IPS DF 4.7 (cell line): ENCODE measurements around the gene TTC3.

Experiments used
- DNase-seq: peaks from one replicate; pipeline ENCODE4 v3.0.0-alpha.2; 2013; ENCODE audit warnings: low spot score; ENCODE audit errors: extremely low read depth

Gene TTC3

GRCh38 chr21:37059181-37059580 is 13.9 kb upstream of the TTC3 start:
- DNase-seq = no peak

GRCh38 chr21:37060296-37060695 is 12.8 kb upstream of the TTC3 start:
- DNase-seq = no peak

GRCh38 chr21:37061926-37062592 is 11.0 kb upstream of the TTC3 start:
- no peak for DNase-seq

- no peak for DNase-seq
These were observed 10.5 kb upstream of the TTC3 start for GRCh38 chr21:37062593-37062935.

GRCh38 chr21:37063433-37063832 is 9.6 kb upstream of the TTC3 start:
- DNase-seq = no peak

GRCh38 chr21:37064841-37065240 is 8.2 kb upstream of the TTC3 start:
- no peak for DNase-seq

GRCh38 chr21:37065561-37066177 is 7.4 kb upstream of the TTC3 start:
- no peak for DNase-seq

- DNase-seq = no peak
These were observed 1.3 kb upstream of the TTC3 start for GRCh38 chr21:37071561-37072273.

- DNase-seq = no peak
These were observed 623 bp upstream of the TTC3 start for GRCh38 chr21:37072274-37072987.

- no peak for DNase-seq
These were observed 553 bp downstream of the TTC3 start for GRCh38 chr21:37073417-37074196.

- DNase-seq = no peak
These were observed 1.1 kb downstream of the TTC3 start for GRCh38 chr21:37074197-37074510.

GRCh38 chr21:37074546-37074945 is 1.5 kb downstream of the TTC3 start:
- DNase-seq = no peak

GRCh38 chr21:37075214-37075770 is 2.2 kb downstream of the TTC3 start:
- DNase-seq = no peak

- DNase-seq = no peak
These were observed 3.2 kb downstream of the TTC3 start for GRCh38 chr21:37076087-37076850.

GRCh38 chr21:37077403-37077802 is 4.3 kb downstream of the TTC3 start:
- DNase-seq = no peak

- no peak for DNase-seq
These were observed 6.3 kb downstream of the TTC3 start for GRCh38 chr21:37079211-37079824.

- no peak for DNase-seq
These were observed 9.3 kb downstream of the TTC3 start for GRCh38 chr21:37082375-37082774.

GRCh38 chr21:37082856-37083528 is 9.9 kb downstream of the TTC3 start:
- DNase-seq = no peak

GRCh38 chr21:37085726-37086125 is 12.7 kb downstream of the TTC3 start:
- DNase-seq = no peak

GRCh38 chr21:37087188-37087587 is 14.1 kb downstream of the TTC3 start:
- no peak for DNase-seq
